HL-60 (cell line): Measurements from ENCODE around the gene SPRR2B.
A peak's percentile ranks its signal among the peaks of the same experiment; 100 is the strongest.
"Not testable (repeated sequence)": the region's sequence is repeated elsewhere in the genome, so short reads cannot be mapped to it uniquely, and the experiment has no call there.

Experiments used
- DNase-seq, 2 experiments: peaks; one replicate each; pipeline ENCODE4 v3.0.0-alpha.2; 2010 to 2020; ENCODE audit warnings: low read depth in 1 of 2, low spot score in 1 of 2
- H3K27ac ChIP-seq: fragments of 250-450 bp; sonication (Bioruptor Pico); replicated peaks from 2 replicates; pipeline ENCODE4 v1.5.1; 2020; ENCODE audit warnings: mild to moderate bottlenecking, moderate library complexity
- H3K27me3 ChIP-seq: fragments of 250-450 bp; sonication (Bioruptor Pico); 2 replicates; pipeline ENCODE4 v1.5.1; 2021; ENCODE audit warnings: mild to moderate bottlenecking, moderate library complexity; ENCODE audit not compliant: insufficient read depth, poor library complexity, severe bottlenecking
- H3K4me3 ChIP-seq: replicated peaks from 2 replicates; pipeline ENCODE4 v1.5.1; 2011; ENCODE audit warnings: mild to moderate bottlenecking, control low read depth, low read length; ENCODE audit not compliant: insufficient read depth
- CTCF ChIP-seq: IDR thresholded peaks from one replicate; pipeline ENCODE4 v1.5.1; 2011; ENCODE audit warnings: low read length, control low read depth, inconsistent platforms; ENCODE audit not compliant: insufficient read depth
- GABPA ChIP-seq: IDR thresholded peaks from 2 replicates; pipeline ENCODE4 v1.6.1; 2012; ENCODE audit warnings: low read depth
- POLR2AphosphoS5 ChIP-seq: IDR thresholded peaks from 2 replicates; pipeline ENCODE4 v1.6.1; 2012; ENCODE audit warnings: low read depth
- REST ChIP-seq: IDR thresholded peaks from 2 replicates; pipeline ENCODE4 v1.6.1; 2012; ENCODE audit warnings: low read depth; ENCODE audit not compliant: insufficient replicate concordance
- SPI1 ChIP-seq: IDR thresholded peaks from 2 replicates; pipeline ENCODE4 v1.6.1; 2012; ENCODE audit warnings: low read depth, mild to moderate bottlenecking, borderline replicate concordance

The SPRR2B gene

GRCh38 chr1:153025797-153026196 lies 45.6 kb downstream of the SPRR2B start:
- no peak overlapping the region for H3K27ac ChIP-seq
- no peak overlapping the region for H3K4me3 ChIP-seq
- TF ChIP-seq SPI1 (no peak), POLR2AphosphoS5 (no peak), CTCF (no peak), REST (no peak), GABPA (no peak)
- no peak for DNase-seq
- no peaks in the 10 kb centered on the region for H3K27me3 ChIP-seq

- H3K27me3 ChIP-seq = no peaks in the 10 kb centered on the region
- H3K4me3 ChIP-seq = no peak overlapping the region
- TF ChIP-seq REST = no peak
- no peak for TF ChIP-seq POLR2AphosphoS5
- no peak for TF ChIP-seq CTCF
- TF ChIP-seq SPI1 = no peak
- no peak for TF ChIP-seq GABPA
- no peak overlapping the region for H3K27ac ChIP-seq
- DNase-seq = no peak
Measured at GRCh38 chr1:153024413-153024812, 47.0 kb downstream of the SPRR2B start.

GRCh38 chr1:153023109-153023508 lies 48.3 kb downstream of the SPRR2B start:
- no peak overlapping the region for H3K4me3 ChIP-seq
- H3K27me3 ChIP-seq = no peaks in the 10 kb centered on the region
- no peak overlapping the region for H3K27ac ChIP-seq
- no peak for DNase-seq
- no peak for TF ChIP-seq GABPA

- not testable (repeated sequence) for H3K27me3 ChIP-seq, H3K27ac ChIP-seq, H3K4me3 ChIP-seq, DNase-seq
- peak; percentile 85 for TF ChIP-seq SPI1
Measured at GRCh38 chr1:153022340-153022739, 49.1 kb downstream of the SPRR2B start.

GRCh38 chr1:153021829-153022228 lies 49.6 kb downstream of the SPRR2B start:
- not testable (repeated sequence) for DNase-seq, H3K4me3 ChIP-seq, H3K27ac ChIP-seq, H3K27me3 ChIP-seq
